ENCODE data around the gene NFX1.

The NFX1 gene

DNA sequence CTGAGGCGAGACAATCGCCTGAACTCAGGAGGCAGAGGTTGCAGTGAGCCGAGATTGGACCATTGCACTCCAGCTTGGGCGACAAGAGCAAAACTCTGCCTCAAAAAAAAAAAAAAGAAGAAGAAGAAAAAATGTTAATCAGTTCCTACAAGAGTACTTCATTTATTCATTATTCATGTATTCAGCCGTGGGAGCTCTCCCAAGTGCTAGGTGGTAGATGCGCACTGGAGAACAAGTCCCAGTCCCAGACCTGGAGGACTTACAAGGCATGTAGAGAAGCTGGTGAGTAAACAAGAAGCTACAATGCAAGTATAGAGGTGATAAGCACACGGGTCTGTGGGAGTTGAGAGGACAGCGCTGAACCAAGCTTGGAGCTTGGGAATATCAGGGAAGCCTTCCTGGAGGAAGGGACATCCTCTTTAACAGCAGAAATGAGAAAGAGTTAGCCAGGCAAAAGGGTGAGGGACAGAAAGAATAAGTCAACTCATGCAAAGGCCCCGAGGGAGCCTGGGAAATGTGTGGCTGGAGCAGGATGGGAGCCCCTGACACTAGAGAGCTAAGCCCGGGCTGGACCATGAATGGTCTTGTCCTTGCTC lies 129.5 kb downstream of the NFX1 start:
- DNase-seq (ENCODE audit: low spot score) = no peak

Small RNA genes within 50 kb of the gene (small RNA-seq; reads per million reads assigned to genes)
- gene RF00019 = 0 reads per million in 2 experiments

Measured in SK-N-DZ (cell line).